Measurements from ENCODE around the gene STON2. TPM values are rescaled to one million over a fixed set of nuclear protein-coding genes. Genes with fewer than 3 reads are reported as not detected.
A peak's percentile ranks its signal among the peaks of the same experiment; 100 is the strongest.

STON2 gene
- total RNA-seq, 1 experiment from 2014 or later = 12.3 TPM

- Histone ChIP-seq H3K27me3 (ENCODE audit: low read length) (no peaks in the 10 kb centered on the region), H3F3A (ENCODE audit: low read length, unreplicated experiment) (no peaks in the 10 kb centered on the region), H3K9ac (ENCODE audit: low read length) (no peak overlapping the region), H3K4me3 (ENCODE audit: low read length) (no peak overlapping the region), H3K4me1 (ENCODE audit: insufficient read depth, low read length) (peaks cover 26% of the 10 kb centered on the region), H3K4me2 (ENCODE audit: low read length) (peak overlapping the region; percentile 46), H2AFZ (ENCODE audit: low read length) (no peak overlapping the region), H3K9me3 (ENCODE audit: low read length) (no peaks in the 10 kb centered on the region), H3K27ac (ENCODE audit: low read length) (peak overlapping the region; percentile 40), H4K20me1 (ENCODE audit: low read length) (no peaks in the 10 kb centered on the region), H3K36me3 (ENCODE audit: low read depth, low read length) (peaks cover 5% of the 10 kb centered on the region; the same call in 1 of the 2 replicates), H3K79me2 (ENCODE audit: low read length) (no peaks in the 10 kb centered on the region), H3K9me2 (replicated peaks; ENCODE audit: low read length) (no peaks in the 10 kb centered on the region)
- BruUV-seq (replicated peaks) = no TSS peak
- DNase-seq = peak; percentile 52
- TF ChIP-seq CTCF (conservative IDR thresholded peaks at IDR 0.05; ENCODE audit: low read depth, low read length) (no peak), EZH2phosphoT487 (IDR thresholded peaks at IDR 0.05; ENCODE audit: borderline replicate concordance, low read length) (no peak), EZH2 (IDR thresholded peaks at IDR 0.05; ENCODE audit: low read length, unreplicated experiment) (no peak)
- intact Hi-C loops (cut with micrococcal nuclease) = no loop called here
- ChIA-PET CTCF (no interaction called here), POLR2A (ENCODE audit: unreplicated experiment) (no interaction called here)
- ATAC-seq = peak; percentile 84
Measured at GRCh38 chr14:81276073-81277069, 123.8 kb downstream of the STON2 start.

GRCh38 chr14:81275305-81276072 lies 124.6 kb downstream of the STON2 start:
- Histone ChIP-seq H4K20me1 (ENCODE audit: low read length) (no peaks in the 10 kb centered on the region), H3K9me2 (replicated peaks; ENCODE audit: low read length) (no peaks in the 10 kb centered on the region), H3K4me1 (ENCODE audit: insufficient read depth, low read length) (peaks cover 26% of the 10 kb centered on the region), H3K27me3 (ENCODE audit: low read length) (no peaks in the 10 kb centered on the region), H3K4me3 (ENCODE audit: low read length) (no peak overlapping the region), H3K9ac (ENCODE audit: low read length) (no peak overlapping the region), H2AFZ (ENCODE audit: low read length) (no peak overlapping the region), H3K9me3 (ENCODE audit: low read length) (no peaks in the 10 kb centered on the region), H3K27ac (ENCODE audit: low read length) (no peak overlapping the region), H3K4me2 (ENCODE audit: low read length) (no peak overlapping the region), H3F3A (ENCODE audit: low read length, unreplicated experiment) (no peaks in the 10 kb centered on the region), H3K36me3 (ENCODE audit: low read depth, low read length) (peaks cover 5% of the 10 kb centered on the region; the same call in 1 of the 2 replicates), H3K79me2 (ENCODE audit: low read length) (no peaks in the 10 kb centered on the region)
- BruUV-seq (replicated peaks) = no TSS peak
- DNase-seq (no peak), ATAC-seq (no peak)
- intact Hi-C loops (cut with micrococcal nuclease) = no loop called here
- TF ChIP-seq EZH2 (IDR thresholded peaks at IDR 0.05; ENCODE audit: low read length, unreplicated experiment) (no peak), EZH2phosphoT487 (IDR thresholded peaks at IDR 0.05; ENCODE audit: borderline replicate concordance, low read length) (no peak), CTCF (conservative IDR thresholded peaks at IDR 0.05; ENCODE audit: low read depth, low read length) (no peak)
- ChIA-PET CTCF (no interaction called here), POLR2A (ENCODE audit: unreplicated experiment) (no interaction called here)
